ENCODE measurements around the gene PRR14L. TPM values are rescaled to one million over a fixed set of nuclear protein-coding genes. Genes with fewer than 3 reads are reported as not detected.
"Not testable (repeated sequence)": the region's sequence is repeated elsewhere in the genome, so short reads cannot be mapped to it uniquely, and the experiment has no call there.

Gene PRR14L
- total RNA-seq, 1 donor from 2014 or later: 48.2 TPM

DNA sequence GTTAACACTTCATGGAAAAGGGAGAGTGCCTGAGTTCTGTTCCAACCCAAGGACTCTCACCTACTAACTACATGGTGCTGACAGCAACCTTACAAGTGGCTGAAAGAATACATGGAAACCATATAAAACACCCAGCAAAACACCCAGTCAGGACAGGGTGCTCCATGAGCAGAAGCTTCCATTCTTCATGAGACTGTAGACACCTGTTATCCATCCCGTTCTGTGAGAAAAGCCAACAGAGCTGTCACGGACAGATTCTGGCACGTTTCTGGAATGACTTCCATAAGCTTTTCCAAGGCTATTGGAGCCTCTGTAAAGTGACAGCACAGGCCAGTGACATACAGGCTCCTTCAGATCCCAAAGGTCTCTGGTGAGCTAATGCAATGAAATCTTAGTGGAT lies 23.2 kb downstream of the PRR14L start:
- Mint-ChIP-seq H3K27me3 (ENCODE audit: unreplicated experiment) (no peaks in the 10 kb centered on the region), H3K4me3 (ENCODE audit: unreplicated experiment) (no peak overlapping the region), H3K4me1 (ENCODE audit: unreplicated experiment) (peaks cover 2% of the 10 kb centered on the region), H3K27ac (ENCODE audit: unreplicated experiment) (no peak overlapping the region), H3K36me3 (ENCODE audit: unreplicated experiment) (peaks cover 13% of the 10 kb centered on the region), H3K9me3 (ENCODE audit: unreplicated experiment) (no peaks in the 10 kb centered on the region)
- TF ChIP-seq, protein P1, sequence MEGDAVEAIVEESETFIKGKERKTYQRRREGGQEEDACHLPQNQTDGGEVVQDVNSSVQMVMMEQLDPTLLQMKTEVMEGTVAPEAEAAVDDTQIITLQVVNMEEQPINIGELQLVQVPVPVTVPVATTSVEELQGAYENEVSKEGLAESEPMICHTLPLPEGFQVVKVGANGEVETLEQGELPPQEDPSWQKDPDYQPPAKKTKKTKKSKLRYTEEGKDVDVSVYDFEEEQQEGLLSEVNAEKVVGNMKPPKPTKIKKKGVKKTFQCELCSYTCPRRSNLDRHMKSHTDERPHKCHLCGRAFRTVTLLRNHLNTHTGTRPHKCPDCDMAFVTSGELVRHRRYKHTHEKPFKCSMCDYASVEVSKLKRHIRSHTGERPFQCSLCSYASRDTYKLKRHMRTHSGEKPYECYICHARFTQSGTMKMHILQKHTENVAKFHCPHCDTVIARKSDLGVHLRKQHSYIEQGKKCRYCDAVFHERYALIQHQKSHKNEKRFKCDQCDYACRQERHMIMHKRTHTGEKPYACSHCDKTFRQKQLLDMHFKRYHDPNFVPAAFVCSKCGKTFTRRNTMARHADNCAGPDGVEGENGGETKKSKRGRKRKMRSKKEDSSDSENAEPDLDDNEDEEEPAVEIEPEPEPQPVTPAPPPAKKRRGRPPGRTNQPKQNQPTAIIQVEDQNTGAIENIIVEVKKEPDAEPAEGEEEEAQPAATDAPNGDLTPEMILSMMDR (IDR thresholded peaks at IDR 0.05): no peak
- DNase-seq (ENCODE audit: extremely low spot score, unreplicated experiment): no peak

DNA sequence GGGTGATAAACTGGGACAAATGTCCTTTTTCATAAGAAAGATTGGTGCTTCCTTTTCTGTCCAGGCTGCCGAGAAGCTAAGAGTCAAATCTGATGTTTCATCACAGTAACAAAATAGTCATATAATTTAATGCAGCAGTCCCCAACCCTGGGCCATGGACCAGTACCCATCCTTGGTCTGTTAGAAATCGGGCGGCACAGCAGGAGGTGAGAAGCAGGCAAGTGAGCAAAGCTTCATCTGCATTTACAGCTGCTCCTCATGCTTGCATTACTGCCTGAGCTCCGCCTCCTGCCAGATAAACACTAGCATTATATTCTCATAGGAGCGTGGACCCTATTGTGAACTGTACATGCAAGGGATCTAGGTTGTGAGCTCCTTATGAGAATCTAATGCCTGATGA lies 26.2 kb downstream of the PRR14L start:
- no peak overlapping the region for H3K4me3 Mint-ChIP-seq (ENCODE audit: unreplicated experiment)
- H3K27me3 Mint-ChIP-seq (ENCODE audit: unreplicated experiment): no peaks in the 10 kb centered on the region
- no peak overlapping the region for H3K27ac Mint-ChIP-seq (ENCODE audit: unreplicated experiment)
- H3K36me3 Mint-ChIP-seq (ENCODE audit: unreplicated experiment): peaks cover 27% of the 10 kb centered on the region
- H3K4me1 Mint-ChIP-seq (ENCODE audit: unreplicated experiment): no peaks in the 10 kb centered on the region
- DNase-seq (ENCODE audit: extremely low spot score, unreplicated experiment): no peak
- TF ChIP-seq, protein P1 (IDR thresholded peaks at IDR 0.05): no peak
- H3K9me3 Mint-ChIP-seq (ENCODE audit: unreplicated experiment): no peaks in the 10 kb centered on the region

DNA sequence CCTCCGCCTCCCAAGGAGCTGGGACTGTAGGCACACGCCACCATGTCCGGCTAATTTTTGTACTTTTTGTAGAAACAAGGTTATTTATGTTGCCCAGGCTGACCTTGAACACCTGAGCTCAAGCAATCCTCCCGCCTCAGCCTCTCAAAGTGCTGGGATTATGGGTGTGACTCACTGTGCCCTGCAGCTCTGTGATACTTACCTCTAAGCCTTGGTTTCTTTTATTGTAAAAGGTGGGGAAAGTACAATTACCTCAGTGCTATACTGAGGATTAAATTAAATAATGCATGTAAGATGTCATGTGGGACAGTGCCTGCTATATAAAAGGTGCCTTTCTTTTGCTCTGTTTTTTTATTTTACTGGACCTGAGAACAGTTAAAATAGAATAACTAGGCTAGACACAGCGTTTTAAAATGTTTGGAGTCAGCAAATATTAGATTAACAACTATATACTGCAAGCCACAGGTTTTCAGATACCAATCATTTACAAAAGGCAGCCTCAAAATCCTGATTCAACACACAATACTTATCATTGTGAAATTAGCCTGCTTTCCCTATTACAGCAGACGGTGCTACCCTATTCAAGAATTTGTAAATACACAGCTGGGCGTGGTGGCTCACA lies 30.0 kb downstream of the PRR14L start:
- peaks cover 46% of the 10 kb centered on the region for H3K36me3 Mint-ChIP-seq (ENCODE audit: unreplicated experiment)
- H3K27me3 Mint-ChIP-seq (ENCODE audit: unreplicated experiment): no peaks in the 10 kb centered on the region
- TF ChIP-seq, protein P1 (IDR thresholded peaks at IDR 0.05): no peak
- no peaks in the 10 kb centered on the region for H3K9me3 Mint-ChIP-seq (ENCODE audit: unreplicated experiment)
- no peaks in the 10 kb centered on the region for H3K4me1 Mint-ChIP-seq (ENCODE audit: unreplicated experiment)
- no peak overlapping the region for H3K4me3 Mint-ChIP-seq (ENCODE audit: unreplicated experiment)
- no peak overlapping the region for H3K27ac Mint-ChIP-seq (ENCODE audit: unreplicated experiment)
- no peak for DNase-seq (ENCODE audit: extremely low spot score, unreplicated experiment)

DNA sequence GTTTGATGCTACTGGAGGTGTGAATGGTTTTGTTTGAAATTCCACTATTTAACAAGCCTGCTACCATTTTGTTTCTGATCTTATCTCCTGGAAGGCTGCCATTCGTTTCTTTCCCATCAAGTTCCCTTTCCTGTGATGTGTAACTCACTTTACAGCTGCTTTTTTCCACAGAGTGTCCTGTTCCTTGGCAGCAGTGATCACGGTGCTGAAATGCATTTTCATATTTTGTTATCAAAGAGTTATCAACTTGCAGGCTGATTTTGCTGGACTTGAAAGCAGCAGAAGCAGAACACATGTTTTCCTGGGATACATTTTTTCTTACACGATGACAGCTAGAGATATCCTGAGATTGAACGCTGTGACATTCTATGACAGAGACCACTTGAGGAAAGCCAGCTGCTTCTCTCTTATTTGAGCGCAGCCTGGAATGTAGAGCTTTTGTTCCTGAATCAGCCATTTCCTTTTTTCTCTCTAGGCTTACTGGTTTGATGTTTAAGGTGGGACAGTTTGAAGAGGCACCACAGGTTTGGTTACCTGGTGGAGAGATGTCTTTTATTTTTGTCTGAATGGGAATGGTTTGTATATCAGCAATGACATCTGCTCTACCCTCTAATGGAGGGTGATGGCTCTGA lies 34.7 kb downstream of the PRR14L start:
- TF ChIP-seq, protein P1 (IDR thresholded peaks at IDR 0.05): no peak
- no peak overlapping the region for H3K4me3 Mint-ChIP-seq (ENCODE audit: unreplicated experiment)
- no peaks in the 10 kb centered on the region for H3K4me1 Mint-ChIP-seq (ENCODE audit: unreplicated experiment)
- peaks cover 60% of the 10 kb centered on the region for H3K36me3 Mint-ChIP-seq (ENCODE audit: unreplicated experiment)
- no peaks in the 10 kb centered on the region for H3K27me3 Mint-ChIP-seq (ENCODE audit: unreplicated experiment)
- no peaks in the 10 kb centered on the region for H3K9me3 Mint-ChIP-seq (ENCODE audit: unreplicated experiment)
- H3K27ac Mint-ChIP-seq (ENCODE audit: unreplicated experiment): no peak overlapping the region
- DNase-seq (ENCODE audit: extremely low spot score, unreplicated experiment): no peak

DNA sequence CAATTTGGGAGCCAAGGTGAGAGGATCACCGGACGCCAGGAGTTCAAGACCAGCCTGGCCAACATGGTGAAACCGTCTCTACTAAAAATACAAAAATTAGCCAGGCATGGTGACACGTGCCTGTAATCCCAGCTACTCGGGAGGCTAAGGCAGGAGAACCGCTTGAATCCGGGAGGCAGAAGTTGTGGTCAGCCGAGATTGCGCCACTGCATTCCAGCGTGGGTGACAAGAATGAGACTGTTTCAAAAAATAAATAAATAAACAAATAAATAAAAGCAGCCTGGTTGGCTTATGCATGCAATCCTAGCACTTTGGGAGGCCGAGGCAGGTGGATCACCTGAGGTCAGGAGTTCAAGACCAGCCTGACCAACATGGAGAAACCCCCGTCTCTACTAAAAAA lies 38.7 kb downstream of the PRR14L start:
- H3K9me3 Mint-ChIP-seq (ENCODE audit: unreplicated experiment); DNase-seq (ENCODE audit: extremely low spot score, unreplicated experiment); H3K4me3 Mint-ChIP-seq (ENCODE audit: unreplicated experiment); H3K27me3 Mint-ChIP-seq (ENCODE audit: unreplicated experiment); H3K4me1 Mint-ChIP-seq (ENCODE audit: unreplicated experiment); H3K27ac Mint-ChIP-seq (ENCODE audit: unreplicated experiment): not testable (repeated sequence)
- H3K36me3 Mint-ChIP-seq (ENCODE audit: unreplicated experiment): peaks cover 49% of the 10 kb centered on the region

Data from osteocyte (in vitro differentiated cells).